ENCODE measurements around the gene ZNF593. TPM values are rescaled to one million over a fixed set of nuclear protein-coding genes. Genes with fewer than 3 reads are reported as not detected.
A peak's percentile ranks its signal among the peaks of the same experiment; 100 is the strongest.

The ZNF593 gene
- total RNA-seq, 2 donors from 2014 or later = 15.6 to 15.9 TPM

DNA sequence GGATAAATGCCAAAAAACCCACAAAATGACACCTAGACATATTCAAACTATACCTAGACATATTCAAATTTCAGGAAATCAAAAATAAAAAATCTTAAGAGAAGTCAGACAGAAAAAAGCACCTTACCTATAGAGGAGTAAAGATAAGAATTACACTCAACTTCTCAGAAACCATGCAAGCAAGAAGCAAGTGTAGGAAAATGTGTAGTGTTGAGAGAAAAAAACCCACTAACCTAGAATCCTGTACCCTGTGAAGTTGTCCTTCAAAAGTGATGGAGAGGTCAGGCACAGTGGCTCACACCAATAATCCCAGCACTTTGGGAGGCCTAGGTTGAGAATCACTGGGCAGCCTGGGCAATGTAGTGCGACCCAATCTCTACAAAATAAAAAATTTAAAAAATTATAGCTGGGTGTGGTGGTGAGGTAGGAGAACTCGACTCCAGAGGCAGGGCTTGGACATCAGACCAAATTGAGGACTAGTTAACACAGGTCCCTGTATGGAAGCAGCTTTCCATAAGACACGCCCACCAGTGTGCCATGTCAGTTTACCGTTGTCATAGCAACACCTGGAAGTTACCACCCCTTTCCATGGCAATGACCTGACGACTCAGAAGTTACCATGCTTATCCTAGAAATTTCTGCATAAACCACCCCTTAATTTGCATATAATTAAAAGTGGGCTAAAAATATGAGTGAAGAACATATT, 37.4 kb upstream of the ZNF593 start:
- no peaks in the 10 kb centered on the region for H3K36me3 Mint-ChIP-seq (ENCODE audit: low read depth)
- no peak overlapping the region for H3K4me3 Mint-ChIP-seq
- H3K27me3 Mint-ChIP-seq = no peaks in the 10 kb centered on the region
- H3K4me1 Mint-ChIP-seq = peaks cover 12% of the 10 kb centered on the region
- DNase-seq = no peak
- ATAC-seq = no peak
- no peaks in the 10 kb centered on the region for H3K9me3 ChIP-seq (ENCODE audit: control insufficient read depth, low read length, poor library complexity, severe bottlenecking)
- no peak overlapping the region for H3K27ac Mint-ChIP-seq

DNA sequence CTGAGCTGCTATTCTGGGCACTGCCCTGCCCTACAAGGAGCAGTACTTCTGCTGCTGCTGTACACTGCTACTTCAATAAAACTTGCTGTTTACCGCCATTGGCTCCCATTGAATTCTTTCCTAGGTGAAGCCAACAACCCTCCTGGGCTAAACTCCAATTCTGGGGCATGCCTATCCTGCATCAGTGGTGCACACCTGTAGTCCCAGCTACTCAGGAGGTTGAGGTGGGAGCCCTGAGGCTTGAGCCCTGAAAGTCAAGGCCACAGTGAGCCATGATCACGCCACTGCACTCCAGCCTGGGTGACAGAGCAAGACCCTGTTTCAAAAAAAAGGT, 36.9 kb upstream of the ZNF593 start:
- no peaks in the 10 kb centered on the region for H3K9me3 ChIP-seq (ENCODE audit: control insufficient read depth, low read length, poor library complexity, severe bottlenecking)
- no peak for ATAC-seq
- H3K4me3 Mint-ChIP-seq = no peak overlapping the region
- no peak for DNase-seq
- peaks cover 7% of the 10 kb centered on the region for H3K4me1 Mint-ChIP-seq
- H3K27ac Mint-ChIP-seq = no peak overlapping the region
- H3K27me3 Mint-ChIP-seq = no peaks in the 10 kb centered on the region
- H3K36me3 Mint-ChIP-seq (ENCODE audit: low read depth) = no peaks in the 10 kb centered on the region

DNA sequence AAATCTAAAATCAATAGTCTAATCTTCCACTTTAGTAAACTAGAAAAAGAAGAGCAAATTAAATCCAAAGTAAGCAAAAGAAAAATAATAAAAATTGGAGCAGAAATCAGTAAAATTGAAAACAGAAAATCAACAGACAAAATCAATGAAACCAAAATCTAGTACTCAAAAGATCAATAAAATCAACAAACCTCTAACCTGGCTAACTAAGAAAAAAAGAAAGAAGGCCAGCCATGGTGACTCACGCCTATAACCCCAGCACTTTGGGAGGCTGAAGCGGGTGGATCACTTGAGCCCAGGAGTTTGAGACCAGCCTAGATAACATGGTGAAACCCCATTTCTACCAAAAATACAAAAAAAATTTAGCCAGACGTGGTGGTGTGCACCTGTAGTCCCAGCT, 35.2 kb upstream of the ZNF593 start:
- no peak for ATAC-seq
- DNase-seq = no peak
- Mint-ChIP-seq H3K27ac (no peak overlapping the region), H3K27me3 (no peaks in the 10 kb centered on the region), H3K4me1 (peaks cover 5% of the 10 kb centered on the region), H3K4me3 (no peak overlapping the region), H3K36me3 (ENCODE audit: low read depth) (no peaks in the 10 kb centered on the region)
- H3K9me3 ChIP-seq (ENCODE audit: control insufficient read depth, low read length, poor library complexity, severe bottlenecking) = no peaks in the 10 kb centered on the region

GRCh38 chr1:26138974-26139558, 30.6 kb upstream of the ZNF593 start:
- no peaks in the 10 kb centered on the region for H3K27me3 Mint-ChIP-seq
- no peaks in the 10 kb centered on the region for H3K36me3 Mint-ChIP-seq (ENCODE audit: low read depth)
- no peak overlapping the region for H3K4me3 Mint-ChIP-seq
- peaks cover 7% of the 10 kb centered on the region for H3K4me1 Mint-ChIP-seq
- H3K27ac Mint-ChIP-seq = peak overlapping the region; percentile 24
- DNase-seq (no peak), ATAC-seq (no peak)
- H3K9me3 ChIP-seq (ENCODE audit: control insufficient read depth, low read length, poor library complexity, severe bottlenecking) = no peaks in the 10 kb centered on the region

- Mint-ChIP-seq H3K27me3 (peaks cover 6% of the 10 kb centered on the region), H3K4me1 (peaks cover 9% of the 10 kb centered on the region), H3K36me3 (ENCODE audit: low read depth) (peaks cover 3% of the 10 kb centered on the region), H3K4me3 (no peak overlapping the region), H3K27ac (no peak overlapping the region)
- H3K9me3 ChIP-seq (ENCODE audit: control insufficient read depth, low read length, poor library complexity, severe bottlenecking) = no peaks in the 10 kb centered on the region
- ATAC-seq (no peak), DNase-seq (no peak)
These were observed 27.5 kb upstream of the ZNF593 start for GRCh38 chr1:26142159-26142558.

GRCh38 chr1:26145041-26145959, 24.4 kb upstream of the ZNF593 start:
- peaks cover 21% of the 10 kb centered on the region for H3K27me3 Mint-ChIP-seq
- peaks cover 3% of the 10 kb centered on the region for H3K36me3 Mint-ChIP-seq (ENCODE audit: low read depth)
- peaks cover 4% of the 10 kb centered on the region for H3K4me1 Mint-ChIP-seq
- ATAC-seq = peak; percentile 95
- H3K27ac Mint-ChIP-seq = no peak overlapping the region
- peak; percentile 55 to 67 (median 59) for DNase-seq
- H3K9me3 ChIP-seq (ENCODE audit: control insufficient read depth, low read length, poor library complexity, severe bottlenecking) = no peaks in the 10 kb centered on the region
- H3K4me3 Mint-ChIP-seq = peak overlapping the region; percentile 52

- no peak for ATAC-seq
- H3K27me3 Mint-ChIP-seq = peaks cover 21% of the 10 kb centered on the region
These were observed 23.8 kb upstream of the ZNF593 start for GRCh38 chr1:26145960-26146294.

GRCh38 chr1:26148887-26149286, 20.8 kb upstream of the ZNF593 start:
- DNase-seq (no peak), ATAC-seq (no peak)
- H3K36me3 Mint-ChIP-seq (ENCODE audit: low read depth) = peaks cover 3% of the 10 kb centered on the region
- no peaks in the 10 kb centered on the region for H3K9me3 ChIP-seq (ENCODE audit: control insufficient read depth, low read length, poor library complexity, severe bottlenecking)
- no peak overlapping the region for H3K4me3 Mint-ChIP-seq
- H3K27ac Mint-ChIP-seq = no peak overlapping the region
- peaks cover 27% of the 10 kb centered on the region for H3K27me3 Mint-ChIP-seq
- H3K4me1 Mint-ChIP-seq = peaks cover 2% of the 10 kb centered on the region

More at GRCh38 chr1:26145960-26146294, 23.8 kb upstream of the ZNF593 start:
- H3K27ac Mint-ChIP-seq = no peak overlapping the region
- no peak overlapping the region for H3K4me3 Mint-ChIP-seq
- no peak for DNase-seq
- no peaks in the 10 kb centered on the region for H3K9me3 ChIP-seq (ENCODE audit: control insufficient read depth, low read length, poor library complexity, severe bottlenecking)
- peaks cover 4% of the 10 kb centered on the region for H3K4me1 Mint-ChIP-seq
- H3K36me3 Mint-ChIP-seq (ENCODE audit: low read depth) = peaks cover 3% of the 10 kb centered on the region

DNA sequence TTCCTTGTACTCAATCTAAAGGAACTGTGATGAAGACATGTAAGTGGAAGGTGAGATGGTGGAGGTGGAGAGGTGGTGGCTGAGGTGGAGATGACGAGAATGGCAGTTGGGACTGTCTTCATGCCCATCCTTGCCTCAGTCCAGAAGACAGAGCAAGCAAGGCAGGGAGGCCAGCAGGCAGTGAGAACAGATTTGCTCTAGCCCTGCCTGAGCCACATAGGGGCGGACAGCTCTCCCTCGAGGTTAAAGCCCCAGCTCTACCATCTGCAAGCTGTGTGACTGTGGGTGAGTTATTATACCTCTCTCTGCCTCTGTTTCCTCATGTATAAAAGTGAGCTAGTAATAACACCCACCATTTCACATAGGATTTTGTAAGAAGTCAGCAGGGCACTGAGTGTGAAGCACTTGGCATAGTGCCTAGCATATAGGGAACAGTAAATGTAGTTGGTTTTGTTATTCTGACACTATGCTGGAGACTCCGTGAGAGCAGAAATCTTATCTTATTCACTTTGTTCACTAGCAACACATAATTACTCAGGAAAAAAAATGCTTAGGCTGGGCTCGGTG, 15.7 kb upstream of the ZNF593 start:
- peaks cover 4% of the 10 kb centered on the region for H3K4me1 Mint-ChIP-seq
- no peaks in the 10 kb centered on the region for H3K9me3 ChIP-seq (ENCODE audit: control insufficient read depth, low read length, poor library complexity, severe bottlenecking)
- H3K27ac Mint-ChIP-seq = no peak overlapping the region
- ATAC-seq (no peak), DNase-seq (no peak)
- no peaks in the 10 kb centered on the region for H3K36me3 Mint-ChIP-seq (ENCODE audit: low read depth)
- no peak overlapping the region for H3K4me3 Mint-ChIP-seq
- peaks cover 45% of the 10 kb centered on the region for H3K27me3 Mint-ChIP-seq

DNA sequence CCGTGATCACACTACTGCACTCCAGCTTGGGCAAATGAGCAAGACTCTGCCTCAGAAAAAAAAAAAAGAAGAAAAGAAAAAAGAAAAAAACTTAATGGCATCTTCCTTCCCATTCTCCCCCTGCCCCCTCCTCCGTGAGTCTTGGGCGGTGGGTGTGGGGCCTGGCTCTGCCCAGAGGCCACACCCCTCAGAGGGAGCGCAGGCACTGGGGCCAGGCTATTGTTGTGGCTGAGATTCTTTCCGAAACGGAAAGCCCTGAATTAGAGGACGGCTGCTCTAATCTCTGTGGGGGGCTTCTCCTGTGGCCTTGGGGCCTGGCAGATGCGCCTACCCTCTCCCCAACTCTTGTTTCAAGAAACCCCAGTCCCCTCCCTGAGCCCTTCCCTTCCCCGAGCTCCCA, 15.0 kb upstream of the ZNF593 start:
- no peak overlapping the region for H3K4me3 Mint-ChIP-seq
- peaks cover 4% of the 10 kb centered on the region for H3K4me1 Mint-ChIP-seq
- H3K36me3 Mint-ChIP-seq (ENCODE audit: low read depth) = no peaks in the 10 kb centered on the region
- H3K9me3 ChIP-seq (ENCODE audit: control insufficient read depth, low read length, poor library complexity, severe bottlenecking) = no peaks in the 10 kb centered on the region
- H3K27ac Mint-ChIP-seq = no peak overlapping the region
- H3K27me3 Mint-ChIP-seq = peaks cover 50% of the 10 kb centered on the region
- no peak for DNase-seq
- no peak for ATAC-seq

DNA sequence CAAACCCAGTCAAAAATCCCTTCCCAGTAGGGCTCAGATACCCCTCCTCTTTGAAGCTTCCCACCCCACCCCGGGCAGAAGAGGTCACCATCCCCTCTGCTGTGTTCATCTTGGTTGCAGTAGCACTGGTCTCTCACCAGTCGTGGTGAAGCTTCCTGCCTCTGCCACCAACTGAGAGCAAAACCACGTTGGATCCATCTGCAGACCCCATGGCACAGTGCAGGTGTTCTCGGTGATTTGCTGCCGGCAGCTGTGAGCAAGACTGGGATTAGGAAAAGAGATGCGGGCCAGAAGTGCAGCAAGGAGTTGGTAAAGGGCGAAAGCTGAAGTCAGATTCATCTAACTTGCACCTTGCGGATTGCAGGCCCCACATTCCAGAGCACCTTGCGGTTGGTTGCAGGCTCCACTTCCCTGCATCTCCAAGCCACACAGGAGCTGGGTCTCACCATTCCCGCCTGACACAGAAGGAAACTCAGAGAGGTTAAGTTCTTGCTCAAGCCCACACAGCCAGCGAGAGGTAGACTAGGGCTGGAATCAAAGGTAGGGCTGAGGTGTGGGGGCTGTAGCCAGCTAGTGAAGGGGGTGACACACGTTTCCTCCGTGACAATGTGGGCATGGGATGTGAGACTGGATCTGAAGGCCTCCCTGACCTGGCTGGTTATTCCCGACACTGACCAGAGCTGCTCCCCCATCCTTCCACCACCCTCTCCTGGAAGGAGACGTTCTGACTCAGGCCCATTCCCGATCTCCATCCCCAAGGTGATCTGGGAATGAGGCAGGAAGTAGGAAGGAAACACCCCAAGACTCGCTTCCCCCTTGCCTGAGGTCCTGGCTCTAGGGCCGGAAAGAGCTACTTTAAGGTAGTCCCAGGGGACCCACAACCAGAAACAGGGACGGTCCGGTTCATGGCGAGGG, 14.1 kb upstream of the ZNF593 start:
- ATAC-seq (no peak), DNase-seq (no peak)
- Mint-ChIP-seq H3K36me3 (ENCODE audit: low read depth) (no peaks in the 10 kb centered on the region), H3K27me3 (peaks cover 51% of the 10 kb centered on the region), H3K4me1 (peaks cover 4% of the 10 kb centered on the region), H3K4me3 (no peak overlapping the region), H3K27ac (no peak overlapping the region)
- no peaks in the 10 kb centered on the region for H3K9me3 ChIP-seq (ENCODE audit: control insufficient read depth, low read length, poor library complexity, severe bottlenecking)

- peaks cover 4% of the 10 kb centered on the region for H3K4me1 Mint-ChIP-seq
- H3K36me3 Mint-ChIP-seq (ENCODE audit: low read depth) = no peaks in the 10 kb centered on the region
- no peak overlapping the region for H3K27ac Mint-ChIP-seq
- ATAC-seq = no peak
- H3K9me3 ChIP-seq (ENCODE audit: control insufficient read depth, low read length, poor library complexity, severe bottlenecking) = no peaks in the 10 kb centered on the region
- H3K4me3 Mint-ChIP-seq = no peak overlapping the region
- DNase-seq = no peak
- H3K27me3 Mint-ChIP-seq = peaks cover 51% of the 10 kb centered on the region
These were observed 13.2 kb upstream of the ZNF593 start for GRCh38 chr1:26156285-26157038.

Data from T-helper 17 cell (primary cell).